HepG2 (cell line): ENCODE measurements around the gene ARL3. TPM values are rescaled to one million over a fixed set of nuclear protein-coding genes. Genes with fewer than 3 reads are reported as not detected.

Source experiments
- ZNF496 ChIP-seq: sonication (generic); formaldehyde crosslinking; IDR thresholded peaks from 2 replicates; pipeline ENCODE4 v1.8.1; 2023; ENCODE audit warnings: mild to moderate bottlenecking, moderate library complexity, missing genetic modification reagents; ENCODE audit not compliant: insufficient replicate concordance
- polyA plus RNA-seq, 8 experiments: library from polyadenylated mRNA; depleted of rRNA in 3 of 8; stranded (reverse) in 7 of 8; unstranded in 1 of 8; fragments of >200 nt; fragmentation: Illumina TruSeq in 4 of 8; extraction: Trizol in 4 of 8; gene quantifications; 2 replicates each; pipeline versions ENCODE4 v1.2.1 to v1.2.3, GENCODE V29; 2011 to 2016; ENCODE audit warnings: low read depth in 4 of 8, missing spikeins in 1 of 8, mixed read lengths in 1 of 8; ENCODE audit not compliant: insufficient read depth in 1 of 8
- total RNA-seq, 5 experiments: library from RNA; depleted of rRNA; stranded (reverse); fragments of >200 nt; fragmentation: Illumina TruSeq; extraction: Trizol; gene quantifications; 2 replicates each; pipeline ENCODE4 v1.2.3, GENCODE V29; 2016; ENCODE audit warnings: low read depth in 1 of 5
- TF ChIP-seq, protein P1 (sequence below): sonication (generic); formaldehyde crosslinking; IDR thresholded peaks from 2 replicates; pipeline ENCODE4 v1.4.0; 2020; ENCODE audit warnings: missing genetic modification reagents
- TF ChIP-seq, protein P2 (sequence below): sonication (generic); formaldehyde crosslinking; IDR thresholded peaks from 2 replicates; pipeline ENCODE4 v1.4.0; 2020; ENCODE audit warnings: mild to moderate bottlenecking, missing genetic modification reagents

The ARL3 gene
- total and polyA plus RNA-seq, 2 of the 13 experiments (the other 11 are each of a cell fraction or from before 2014, with no cell fraction given) = 5.2 to 6.6 TPM

DNA sequence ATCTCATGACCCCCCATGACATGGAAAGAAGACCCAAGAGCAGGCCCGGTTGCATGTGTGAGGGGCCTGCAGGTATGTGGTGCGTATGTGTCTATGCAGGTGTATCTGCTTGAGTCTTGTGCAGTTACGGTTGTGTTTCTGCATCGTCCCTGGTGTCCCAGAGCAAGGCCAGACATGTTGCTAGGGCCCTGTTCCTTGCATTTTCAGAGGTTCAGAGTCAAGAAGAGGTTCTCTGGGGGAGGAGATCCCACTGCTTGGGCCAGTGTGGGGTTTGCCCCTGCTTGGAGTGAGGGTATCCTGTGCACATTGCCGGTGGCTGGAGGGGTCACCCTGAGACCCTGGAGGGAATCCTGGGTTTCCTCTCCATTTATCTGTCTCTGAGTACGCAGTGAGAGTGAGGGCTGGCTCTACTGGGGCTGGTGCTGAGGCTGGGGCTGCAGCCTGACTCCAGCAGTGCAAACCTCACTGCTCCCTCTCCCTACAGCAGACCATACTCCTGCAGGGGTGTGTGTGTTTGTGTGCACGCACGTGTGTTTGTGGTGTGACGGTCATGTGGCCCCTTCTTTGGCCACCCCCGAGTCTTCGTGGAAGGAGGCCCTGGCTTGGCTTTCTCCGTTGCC, 65.8 kb downstream of the ARL3 start (continued):
- TF ChIP-seq, protein P1, sequence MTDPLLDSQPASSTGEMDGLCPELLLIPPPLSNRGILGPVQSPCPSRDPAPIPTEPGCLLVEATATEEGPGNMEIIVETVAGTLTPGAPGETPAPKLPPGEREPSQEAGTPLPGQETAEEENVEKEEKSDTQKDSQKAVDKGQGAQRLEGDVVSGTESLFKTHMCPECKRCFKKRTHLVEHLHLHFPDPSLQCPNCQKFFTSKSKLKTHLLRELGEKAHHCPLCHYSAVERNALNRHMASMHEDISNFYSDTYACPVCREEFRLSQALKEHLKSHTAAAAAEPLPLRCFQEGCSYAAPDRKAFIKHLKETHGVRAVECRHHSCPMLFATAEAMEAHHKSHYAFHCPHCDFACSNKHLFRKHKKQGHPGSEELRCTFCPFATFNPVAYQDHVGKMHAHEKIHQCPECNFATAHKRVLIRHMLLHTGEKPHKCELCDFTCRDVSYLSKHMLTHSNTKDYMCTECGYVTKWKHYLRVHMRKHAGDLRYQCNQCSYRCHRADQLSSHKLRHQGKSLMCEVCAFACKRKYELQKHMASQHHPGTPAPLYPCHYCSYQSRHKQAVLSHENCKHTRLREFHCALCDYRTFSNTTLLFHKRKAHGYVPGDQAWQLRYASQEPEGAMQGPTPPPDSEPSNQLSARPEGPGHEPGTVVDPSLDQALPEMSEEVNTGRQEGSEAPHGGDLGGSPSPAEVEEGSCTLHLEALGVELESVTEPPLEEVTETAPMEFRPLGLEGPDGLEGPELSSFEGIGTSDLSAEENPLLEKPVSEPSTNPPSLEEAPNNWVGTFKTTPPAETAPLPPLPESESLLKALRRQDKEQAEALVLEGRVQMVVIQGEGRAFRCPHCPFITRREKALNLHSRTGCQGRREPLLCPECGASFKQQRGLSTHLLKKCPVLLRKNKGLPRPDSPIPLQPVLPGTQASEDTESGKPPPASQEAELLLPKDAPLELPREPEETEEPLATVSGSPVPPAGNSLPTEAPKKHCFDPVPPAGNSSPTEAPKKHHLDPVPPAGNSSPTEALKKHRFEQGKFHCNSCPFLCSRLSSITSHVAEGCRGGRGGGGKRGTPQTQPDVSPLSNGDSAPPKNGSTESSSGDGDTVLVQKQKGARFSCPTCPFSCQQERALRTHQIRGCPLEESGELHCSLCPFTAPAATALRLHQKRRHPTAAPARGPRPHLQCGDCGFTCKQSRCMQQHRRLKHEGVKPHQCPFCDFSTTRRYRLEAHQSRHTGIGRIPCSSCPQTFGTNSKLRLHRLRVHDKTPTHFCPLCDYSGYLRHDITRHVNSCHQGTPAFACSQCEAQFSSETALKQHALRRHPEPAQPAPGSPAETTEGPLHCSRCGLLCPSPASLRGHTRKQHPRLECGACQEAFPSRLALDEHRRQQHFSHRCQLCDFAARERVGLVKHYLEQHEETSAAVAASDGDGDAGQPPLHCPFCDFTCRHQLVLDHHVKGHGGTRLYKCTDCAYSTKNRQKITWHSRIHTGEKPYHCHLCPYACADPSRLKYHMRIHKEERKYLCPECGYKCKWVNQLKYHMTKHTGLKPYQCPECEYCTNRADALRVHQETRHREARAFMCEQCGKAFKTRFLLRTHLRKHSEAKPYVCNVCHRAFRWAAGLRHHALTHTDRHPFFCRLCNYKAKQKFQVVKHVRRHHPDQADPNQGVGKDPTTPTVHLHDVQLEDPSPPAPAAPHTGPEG = no peak
- no peak for TF ChIP-seq ZNF496 (CRISPR knock-in tag)
- TF ChIP-seq, protein P2, sequence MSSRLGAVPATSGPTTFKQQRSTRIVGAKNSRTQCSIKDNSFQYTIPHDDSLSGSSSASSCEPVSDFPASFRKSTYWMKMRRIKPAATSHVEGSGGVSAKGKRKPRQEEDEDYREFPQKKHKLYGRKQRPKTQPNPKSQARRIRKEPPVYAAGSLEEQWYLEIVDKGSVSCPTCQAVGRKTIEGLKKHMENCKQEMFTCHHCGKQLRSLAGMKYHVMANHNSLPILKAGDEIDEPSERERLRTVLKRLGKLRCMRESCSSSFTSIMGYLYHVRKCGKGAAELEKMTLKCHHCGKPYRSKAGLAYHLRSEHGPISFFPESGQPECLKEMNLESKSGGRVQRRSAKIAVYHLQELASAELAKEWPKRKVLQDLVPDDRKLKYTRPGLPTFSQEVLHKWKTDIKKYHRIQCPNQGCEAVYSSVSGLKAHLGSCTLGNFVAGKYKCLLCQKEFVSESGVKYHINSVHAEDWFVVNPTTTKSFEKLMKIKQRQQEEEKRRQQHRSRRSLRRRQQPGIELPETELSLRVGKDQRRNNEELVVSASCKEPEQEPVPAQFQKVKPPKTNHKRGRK = no peak
